Prostate gland (tissue), 2 donors: ENCODE measurements around the gene MGRN1. TPM values are rescaled to one million over a fixed set of nuclear protein-coding genes. Genes with fewer than 3 reads are reported as not detected.

Experiments used
- DNase-seq: peaks from one replicate; pipeline ENCODE4 v3.0.0-alpha.2; 2019; ENCODE audit warnings: low spot score
- H3K27ac ChIP-seq, 2 donors: fragments of 200-600 bp; sonication (generic); 2 replicates each; pipeline ENCODE4 v1.5.1; 2017 to 2019
- H3K27me3 ChIP-seq: fragments of 200-600 bp; sonication (generic); replicated peaks from 2 replicates; pipeline ENCODE4 v1.5.1; 2019; ENCODE audit not compliant: insufficient read depth
- H3K36me3 ChIP-seq, 2 donors: fragments of 200-600 bp; sonication (generic); 1 replicate in 1 of 2; 2 replicates in 1 of 2; pipeline versions ENCODE4 v1.5.1 to v1.8.1; 2017 to 2019
- H3K4me1 ChIP-seq: fragments of 200-600 bp; sonication (generic); replicated peaks from 2 replicates; pipeline ENCODE4 v1.5.1; 2019
- H3K4me3 ChIP-seq, 2 donors: fragments of 200-600 bp; sonication (generic); 2 replicates each; pipeline ENCODE4 v1.5.1; 2017 to 2019
- H3K9me3 ChIP-seq: fragments of 200-600 bp; sonication (generic); 2 replicates; pipeline ENCODE4 v1.5.1; 2017
- POLR2A ChIP-seq: fragments of 450-650 bp; IDR thresholded peaks from one replicate; pipeline ENCODE4 v1.6.1; 2016; ENCODE audit warnings: antibody characterized with exemption, mild to moderate bottlenecking
- POLR2AphosphoS5 ChIP-seq: sonication (generic); formaldehyde crosslinking; IDR thresholded peaks from one replicate; pipeline ENCODE4 v1.6.1; 2017; ENCODE audit warnings: antibody characterized with exemption
- WGBS: methylation state at CpG from one replicate; pipeline ENCODE4 v1.1.5; 2018; 5-methylcytosine and 5-hydroxymethylcytosine counted together
- intact Hi-C: fragments of 100-400 bp; cut with DNase I; formaldehyde crosslinking; loops from one replicate; pipeline ENCODE4 v1.14.2; 2022
- total RNA-seq, 2 donors: library from RNA; depleted of rRNA; stranded (reverse); fragments of >200 nt; gene quantifications; one replicate each; pipeline ENCODE4 v1.1.0, GENCODE V29; 2016
- TF ChIP-seq, protein P1 (sequence below), 4 experiments: fragments of 200-600 bp in 2 of 4; fragments of 450-650 bp in 2 of 4; sonication (generic) in 2 of 4; IDR thresholded peaks; 1 replicate in 3 of 4; 2 replicates in 1 of 4; pipeline ENCODE4 v1.5.1; 2016 to 2019; ENCODE audit warnings: antibody characterized with exemption in 4 of 4, mild to moderate bottlenecking in 2 of 4, moderate library complexity in 2 of 4

MGRN1 gene
- total RNA-seq, 2 donors from 2014 or later, result 59.6 to 101 TPM

DNA sequence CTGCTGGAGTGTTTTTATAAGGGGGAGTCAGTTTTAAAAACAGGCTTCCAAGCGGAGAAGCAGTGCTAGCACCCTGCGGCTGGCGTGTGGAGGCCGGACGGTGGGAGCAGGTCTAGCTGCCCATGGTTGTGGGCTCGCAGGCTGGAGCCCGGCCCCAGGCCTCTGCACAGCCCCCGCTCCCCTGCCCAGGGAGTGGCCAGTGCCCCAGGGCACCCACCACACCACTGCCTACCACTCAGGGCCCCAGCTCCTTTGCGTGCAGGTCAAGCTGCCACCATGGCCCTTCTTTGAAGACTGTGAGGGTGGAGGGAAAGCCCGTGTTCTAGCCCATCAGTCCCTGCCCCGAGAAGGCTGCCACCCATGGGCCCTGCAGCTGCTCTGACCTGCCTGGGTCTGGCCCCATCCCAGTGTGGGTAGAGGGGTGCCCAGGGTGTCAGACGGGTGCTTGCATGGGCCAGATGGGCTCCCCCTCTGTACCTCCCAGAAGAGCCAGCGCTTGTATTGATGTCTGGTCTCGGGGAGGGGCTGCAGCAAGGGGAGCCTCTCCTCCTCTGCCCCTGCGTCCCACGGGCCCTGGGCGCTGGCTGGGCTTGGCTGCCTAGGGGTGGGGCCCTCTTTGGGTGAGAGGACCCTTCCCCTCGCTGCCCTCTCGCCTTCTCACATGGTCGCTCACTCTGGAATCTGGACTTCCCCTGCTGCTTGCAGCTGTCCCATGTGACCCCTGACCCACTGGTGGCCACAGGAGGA lies 67.2 kb downstream of the MGRN1 start:
- Histone ChIP-seq H3K4me1 (peaks cover 13% of the 10 kb centered on the region), H3K36me3 (no peaks in the 10 kb centered on the region), H3K4me3 (no peak overlapping the region), H3K27ac (no peak overlapping the region), H3K9me3 (no peaks in the 10 kb centered on the region), H3K27me3 (no peaks in the 10 kb centered on the region)
- 80% methylated on average over 20 of the region's 20 CpGs for WGBS
- TF ChIP-seq POLR2A (no peak), POLR2AphosphoS5 (no peak)
- TF ChIP-seq, protein P1, sequence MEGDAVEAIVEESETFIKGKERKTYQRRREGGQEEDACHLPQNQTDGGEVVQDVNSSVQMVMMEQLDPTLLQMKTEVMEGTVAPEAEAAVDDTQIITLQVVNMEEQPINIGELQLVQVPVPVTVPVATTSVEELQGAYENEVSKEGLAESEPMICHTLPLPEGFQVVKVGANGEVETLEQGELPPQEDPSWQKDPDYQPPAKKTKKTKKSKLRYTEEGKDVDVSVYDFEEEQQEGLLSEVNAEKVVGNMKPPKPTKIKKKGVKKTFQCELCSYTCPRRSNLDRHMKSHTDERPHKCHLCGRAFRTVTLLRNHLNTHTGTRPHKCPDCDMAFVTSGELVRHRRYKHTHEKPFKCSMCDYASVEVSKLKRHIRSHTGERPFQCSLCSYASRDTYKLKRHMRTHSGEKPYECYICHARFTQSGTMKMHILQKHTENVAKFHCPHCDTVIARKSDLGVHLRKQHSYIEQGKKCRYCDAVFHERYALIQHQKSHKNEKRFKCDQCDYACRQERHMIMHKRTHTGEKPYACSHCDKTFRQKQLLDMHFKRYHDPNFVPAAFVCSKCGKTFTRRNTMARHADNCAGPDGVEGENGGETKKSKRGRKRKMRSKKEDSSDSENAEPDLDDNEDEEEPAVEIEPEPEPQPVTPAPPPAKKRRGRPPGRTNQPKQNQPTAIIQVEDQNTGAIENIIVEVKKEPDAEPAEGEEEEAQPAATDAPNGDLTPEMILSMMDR (IDR thresholded peaks at IDR 0.05), result no peak
- DNase-seq, result no peak
- intact Hi-C loops, result loop anchor here (5.0 kb wide), 2 partner anchors 80 to 265 kb away; partner anchors contain the start of genes SEC14L5 and UBALD1

DNA sequence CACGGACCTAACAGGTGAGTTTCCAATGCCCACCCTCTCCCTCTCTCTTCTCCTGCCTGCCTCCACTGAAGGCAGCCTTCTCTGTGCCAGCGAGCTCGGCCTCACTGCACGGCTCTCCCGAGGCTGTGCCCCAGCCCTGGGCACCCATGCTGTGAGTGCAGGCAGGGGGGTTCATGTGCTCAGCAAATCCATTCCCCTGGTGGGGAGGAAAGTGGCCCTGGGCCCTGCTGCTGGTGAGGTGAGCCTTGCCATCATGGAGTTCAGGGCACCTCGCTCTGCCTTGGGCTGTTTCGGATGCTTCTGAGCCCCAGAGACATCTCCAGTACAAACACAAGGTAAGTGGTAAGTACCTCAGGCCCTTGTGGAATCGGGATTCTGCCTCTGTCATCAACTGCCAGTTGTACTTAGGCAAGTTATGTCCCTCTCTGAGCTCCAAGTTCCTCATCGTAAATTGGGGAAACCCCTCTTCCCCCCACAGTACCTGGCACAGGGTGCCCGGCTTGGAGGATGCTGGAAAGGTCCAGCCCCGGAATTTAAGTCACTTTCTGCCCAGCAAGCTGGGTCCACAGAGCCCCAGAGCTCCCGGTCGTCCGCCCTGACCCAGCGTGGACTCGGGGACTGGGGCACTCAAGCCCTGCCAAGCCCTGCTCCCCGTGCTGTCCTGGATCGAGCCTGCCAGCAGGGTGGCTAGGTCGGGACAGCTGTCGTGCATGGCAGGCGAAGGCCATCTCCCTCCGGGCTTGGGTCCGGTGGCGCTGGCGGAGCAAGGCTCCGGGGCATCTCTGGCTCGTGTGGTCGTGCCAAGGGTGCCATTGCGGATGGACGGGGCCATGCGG lies 68.1 kb downstream of the MGRN1 start:
- no peaks in the 10 kb centered on the region for H3K36me3 ChIP-seq
- intact Hi-C loops, result loop anchor here (5.0 kb wide), 2 partner anchors 80 to 265 kb away; partner anchors contain the start of genes SEC14L5 and UBALD1

DNA sequence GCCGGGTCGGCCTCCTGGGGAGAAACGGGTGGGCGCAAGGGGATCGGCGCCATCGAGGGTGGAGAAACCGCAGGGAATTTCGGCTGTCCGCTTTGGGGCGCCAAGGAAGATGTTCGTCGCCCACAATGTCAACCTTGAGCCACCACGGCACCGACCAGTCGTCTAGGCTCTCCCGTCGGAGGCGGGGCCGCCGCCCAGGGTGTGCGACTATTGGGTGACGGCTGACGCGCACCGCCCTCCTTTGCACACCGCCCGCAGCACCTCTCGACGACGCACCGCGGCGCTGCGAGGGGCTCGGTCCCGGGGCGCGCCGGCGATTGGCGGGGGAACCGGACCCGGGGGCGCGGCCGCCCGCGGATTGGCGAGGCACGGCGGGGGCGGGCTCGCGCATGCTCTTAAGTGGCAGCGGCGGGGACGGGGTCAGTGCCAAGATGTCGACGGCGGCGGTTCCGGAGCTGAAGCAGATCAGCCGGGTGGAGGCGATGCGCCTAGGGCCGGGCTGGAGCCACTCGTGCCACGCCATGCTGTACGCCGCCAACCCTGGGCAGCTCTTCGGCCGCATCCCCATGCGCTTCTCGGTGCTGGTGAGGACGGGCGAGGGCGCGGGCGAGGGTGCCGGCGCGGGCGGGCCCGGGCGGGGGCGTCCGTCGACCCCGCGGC lies 68.8 kb downstream of the MGRN1 start, which contains the start of gene NUDT16L1:
Gene NUDT16L1 (plus strand): TSS at position 267 of the 660 bp plus-strand sequence. CDS start 165 bp downstream, at position 432.
- H3K27ac ChIP-seq, result peak within 1 kb of the TSS; percentile 82 to 89
- peak within 1 kb of the TSS; percentile 90 to 99 for H3K4me3 ChIP-seq
- peak; percentile 96 for DNase-seq
- H3K9me3 ChIP-seq, result no peaks in the 10 kb centered on the region
- no peaks in the 10 kb centered on the region for H3K27me3 ChIP-seq
- whole genome bisulfite sequencing, result under 1% methylated on average over 66 of the region's 91 CpGs
- peaks cover 0 to 4% of the 10 kb centered on the region in 2 donors for H3K36me3 ChIP-seq
- TF ChIP-seq POLR2AphosphoS5 (peak; percentile 83), POLR2A (peak; percentile 67)
- TF ChIP-seq, protein P1 (IDR thresholded peaks at IDR 0.05), result peak in 2 of 4 experiments; percentile 73 to 74
- peaks cover 13% of the 10 kb centered on the region for H3K4me1 ChIP-seq
- intact Hi-C loops, result loop anchor here (5.0 kb wide), 2 partner anchors 81 to 264 kb away; partner anchors contain the start of genes SEC14L5 and UBALD1

More for the DNA sequence above, 68.1 kb downstream of the MGRN1 start:
- no peak for DNase-seq
- no peaks in the 10 kb centered on the region for H3K9me3 ChIP-seq
- H3K4me1 ChIP-seq, result peaks cover 13% of the 10 kb centered on the region
- peak overlapping the region; percentile 90 to 99 for H3K4me3 ChIP-seq
- TF ChIP-seq, protein P1 (IDR thresholded peaks at IDR 0.05), result no peak
- TF ChIP-seq POLR2A (no peak), POLR2AphosphoS5 (no peak)
- H3K27me3 ChIP-seq, result no peaks in the 10 kb centered on the region
- WGBS, result 17% methylated on average over 29 of the region's 31 CpGs
- peak overlapping the region; percentile 75 to 82 for H3K27ac ChIP-seq

DNA sequence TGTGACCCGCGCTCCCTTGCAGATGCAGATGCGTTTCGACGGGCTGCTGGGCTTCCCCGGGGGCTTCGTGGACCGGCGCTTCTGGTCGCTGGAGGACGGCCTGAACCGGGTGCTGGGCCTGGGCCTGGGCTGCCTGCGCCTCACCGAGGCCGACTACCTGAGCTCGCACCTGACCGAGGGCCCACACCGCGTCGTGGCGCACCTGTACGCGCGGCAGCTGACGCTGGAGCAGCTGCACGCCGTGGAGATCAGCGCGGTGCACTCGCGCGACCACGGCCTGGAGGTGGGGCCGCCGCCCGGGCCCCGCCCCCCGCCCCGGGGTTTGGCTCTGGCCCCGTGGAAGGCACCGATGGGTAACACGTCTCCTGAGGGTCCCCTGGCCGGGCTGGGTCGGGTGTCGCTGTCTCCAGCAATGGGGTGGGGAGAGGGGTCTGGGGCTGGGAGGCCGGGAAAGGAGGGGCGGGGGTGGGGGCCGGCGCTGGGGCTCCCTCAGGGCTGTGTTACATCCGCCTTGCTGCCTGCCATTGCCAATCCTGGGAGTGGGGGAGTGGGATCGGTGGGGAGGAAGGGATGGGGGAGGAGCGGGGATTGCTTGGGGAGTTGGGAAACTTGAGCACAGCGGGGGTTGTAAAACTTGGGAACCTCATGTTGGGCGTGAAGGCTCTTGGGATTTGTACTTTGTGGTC lies 69.5 kb downstream of the MGRN1 start:
- H3K36me3 ChIP-seq, result peaks cover 4% of the 10 kb centered on the region in 2 donors
- DNase-seq, result no peak
- 3% methylated on average over 9 of the region's 54 CpGs for WGBS

More for the DNA sequence above, 69.5 kb downstream of the MGRN1 start:
- Histone ChIP-seq H3K27me3 (no peaks in the 10 kb centered on the region), H3K27ac (peak overlapping the region; percentile 79 to 89), H3K4me3 (peak overlapping the region; percentile 90 to 99), H3K9me3 (no peaks in the 10 kb centered on the region), H3K4me1 (peaks cover 13% of the 10 kb centered on the region)
- intact Hi-C loops, result loop anchor here (5.0 kb wide), 2 partner anchors 82 to 263 kb away; partner anchors contain the start of genes SEC14L5 and UBALD1
- TF ChIP-seq POLR2AphosphoS5 (no peak), POLR2A (no peak)
- TF ChIP-seq, protein P1 (IDR thresholded peaks at IDR 0.05), result no peak
